HG02571 (cell line): ENCODE results near the gene CLCA1.

Experiments
- ATAC-seq: cut with Tn5 transposase; IDR thresholded peaks from one replicate; pipeline ENCODE4 v1.9.1; 2021; ENCODE audit warnings: mild to moderate bottlenecking, moderate library complexity; ENCODE audit not compliant: unreplicated experiment

Gene CLCA1

GRCh38 chr1:86502125-86502646 lies 33.5 kb downstream of the CLCA1 start:
- ATAC-seq, result peak; percentile 68

- ATAC-seq, result no peak
These were observed 34.1 kb downstream of the CLCA1 start for GRCh38 chr1:86502721-86503405.

- no peak for ATAC-seq
These were observed 34.8 kb downstream of the CLCA1 start for GRCh38 chr1:86503406-86504136.

GRCh38 chr1:86504137-86504479 lies 35.4 kb downstream of the CLCA1 start:
- no peak for ATAC-seq

- ATAC-seq, result no peak
These were observed 36.3 kb downstream of the CLCA1 start for GRCh38 chr1:86504895-86505563.

GRCh38 chr1:86505564-86505902 lies 36.8 kb downstream of the CLCA1 start:
- ATAC-seq, result no peak

GRCh38 chr1:86507935-86508582 lies 39.3 kb downstream of the CLCA1 start:
- ATAC-seq, result no peak

- no peak for ATAC-seq
These were observed 39.8 kb downstream of the CLCA1 start for GRCh38 chr1:86508583-86508969.

- ATAC-seq, result no peak
These were observed 46.9 kb downstream of the CLCA1 start for GRCh38 chr1:86515597-86515996.

GRCh38 chr1:86516335-86516734 lies 47.6 kb downstream of the CLCA1 start:
- no peak for ATAC-seq

- no peak for ATAC-seq
These were observed 48.6 kb downstream of the CLCA1 start for GRCh38 chr1:86517336-86517735.

- ATAC-seq, result no peak
These were observed 52.2 kb downstream of the CLCA1 start for GRCh38 chr1:86520789-86521521.

GRCh38 chr1:86521522-86521891 lies 52.8 kb downstream of the CLCA1 start:
- ATAC-seq, result no peak

- ATAC-seq, result no peak
These were observed 53.5 kb downstream of the CLCA1 start for GRCh38 chr1:86522240-86522639.

GRCh38 chr1:86523670-86524354 lies 55.1 kb downstream of the CLCA1 start:
- no peak for ATAC-seq

GRCh38 chr1:86527306-86527705 lies 58.6 kb downstream of the CLCA1 start:
- ATAC-seq, result no peak

GRCh38 chr1:86530211-86530845 lies 61.6 kb downstream of the CLCA1 start:
- ATAC-seq, result no peak

GRCh38 chr1:86537928-86538695 lies 69.4 kb downstream of the CLCA1 start:
- ATAC-seq, result no peak

GRCh38 chr1:86538775-86539174 lies 70.0 kb downstream of the CLCA1 start:
- ATAC-seq, result no peak
